Neural progenitor cell (in vitro differentiated cells): ENCODE data around the gene SHISAL1.

ENCODE experiments used
- EZH2phosphoT487 ChIP-seq: fragments of 200-600 bp; sonication (generic); IDR thresholded peaks from 2 replicates; pipeline ENCODE4 v1.6.1; 2017; ENCODE audit warnings: antibody characterized with exemption
- TF ChIP-seq, protein P1 (sequence below): fragments of 200-600 bp; sonication (generic); IDR thresholded peaks from 2 replicates; pipeline ENCODE4 v1.5.1; 2017; ENCODE audit warnings: antibody characterized with exemption, mild to moderate bottlenecking

DNA sequence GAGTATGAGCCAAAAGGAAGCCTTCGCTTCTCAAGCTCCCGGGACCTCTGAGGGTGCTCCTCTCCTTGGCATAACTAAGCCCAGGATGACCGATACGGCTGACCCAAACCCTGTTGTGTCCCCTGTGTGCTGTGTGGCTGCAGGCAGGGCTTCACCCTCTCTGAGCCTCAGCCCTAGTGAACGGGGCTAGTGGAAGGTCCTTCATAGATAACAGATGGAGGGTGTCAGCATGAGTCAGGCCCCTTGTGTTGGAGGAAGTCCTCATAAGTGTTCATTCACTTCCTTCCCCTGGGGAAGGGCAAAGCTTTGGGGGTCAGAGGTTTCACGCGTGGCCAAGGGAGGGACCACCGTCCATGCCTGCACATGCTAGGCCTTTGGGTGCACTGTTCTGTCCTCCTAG is 21.5 kb downstream of the SHISAL1 start:
- TF ChIP-seq, protein P1, sequence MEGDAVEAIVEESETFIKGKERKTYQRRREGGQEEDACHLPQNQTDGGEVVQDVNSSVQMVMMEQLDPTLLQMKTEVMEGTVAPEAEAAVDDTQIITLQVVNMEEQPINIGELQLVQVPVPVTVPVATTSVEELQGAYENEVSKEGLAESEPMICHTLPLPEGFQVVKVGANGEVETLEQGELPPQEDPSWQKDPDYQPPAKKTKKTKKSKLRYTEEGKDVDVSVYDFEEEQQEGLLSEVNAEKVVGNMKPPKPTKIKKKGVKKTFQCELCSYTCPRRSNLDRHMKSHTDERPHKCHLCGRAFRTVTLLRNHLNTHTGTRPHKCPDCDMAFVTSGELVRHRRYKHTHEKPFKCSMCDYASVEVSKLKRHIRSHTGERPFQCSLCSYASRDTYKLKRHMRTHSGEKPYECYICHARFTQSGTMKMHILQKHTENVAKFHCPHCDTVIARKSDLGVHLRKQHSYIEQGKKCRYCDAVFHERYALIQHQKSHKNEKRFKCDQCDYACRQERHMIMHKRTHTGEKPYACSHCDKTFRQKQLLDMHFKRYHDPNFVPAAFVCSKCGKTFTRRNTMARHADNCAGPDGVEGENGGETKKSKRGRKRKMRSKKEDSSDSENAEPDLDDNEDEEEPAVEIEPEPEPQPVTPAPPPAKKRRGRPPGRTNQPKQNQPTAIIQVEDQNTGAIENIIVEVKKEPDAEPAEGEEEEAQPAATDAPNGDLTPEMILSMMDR = no peak
- TF ChIP-seq EZH2phosphoT487 = no peak
